Coronary artery (tissue), 2 donors: Measurements from ENCODE around the gene HACD4.

ENCODE experiments used
- DNase-seq: peaks from one replicate; pipeline ENCODE4 v3.0.0-alpha.2; 2017; ENCODE audit warnings: low spot score
- H3K27ac ChIP-seq, 2 donors: fragments of 200-600 bp; sonication (generic); one replicate each; pipeline ENCODE4 v1.5.1; 2016 to 2019
- H3K4me3 ChIP-seq: fragments of 200-600 bp; sonication (generic); 2 replicates; pipeline ENCODE4 v1.5.1; 2016; ENCODE audit warnings: mild to moderate bottlenecking, moderate library complexity
- CTCF ChIP-seq: fragments of 200-600 bp; sonication (generic); IDR thresholded peaks from one replicate; pipeline ENCODE4 v1.5.1; 2019; ENCODE audit warnings: antibody characterized with exemption

Gene HACD4

GRCh38 chr9:20972684-20973083, 58.8 kb downstream of the HACD4 start:
- no peak for DNase-seq
- Histone ChIP-seq H3K27ac (no peak overlapping the region), H3K4me3 (no peak overlapping the region)
- TF ChIP-seq CTCF = no peak

- Histone ChIP-seq H3K4me3 (no peak overlapping the region), H3K27ac (no peak overlapping the region)
- TF ChIP-seq CTCF = no peak
- DNase-seq = no peak
Observed at GRCh38 chr9:20962536-20963225, 68.8 kb downstream of the HACD4 start.

- TF ChIP-seq CTCF = no peak
- H3K27ac ChIP-seq = no peak overlapping the region
- no peak for DNase-seq
- no peak overlapping the region for H3K4me3 ChIP-seq
Observed at GRCh38 chr9:20950707-20951106, 80.7 kb downstream of the HACD4 start.
